Adrenal gland (tissue), 12 donors: ENCODE measurements around the gene FCRL4. TPM values are rescaled to one million over a fixed set of nuclear protein-coding genes. Genes with fewer than 3 reads are reported as not detected.
"Not testable (repeated sequence)": the region's sequence is repeated elsewhere in the genome, so short reads cannot be mapped to it uniquely, and the experiment has no call there.

Source experiments
- DNase-seq, 7 donors: peaks; one replicate each; pipeline ENCODE4 v3.0.0-alpha.2; 2019 to 2020
- H3K27ac ChIP-seq, 5 donors: fragments of 200-600 bp; sonication (generic) in 4 of 5; 1 replicate in 3 of 5; 2 replicates in 2 of 5; pipeline versions ENCODE4 v1.5.1 to v1.8.0; 2016 to 2020; ENCODE audit warnings: mild to moderate bottlenecking in 1 of 5
- H3K27me3 ChIP-seq: fragments of 200-600 bp; 2 replicates; pipeline ENCODE4 v1.8.0; 2021
- H3K36me3 ChIP-seq, 2 donors: fragments of 200-600 bp; replicated peaks in 1 of 2; 1 replicate in 1 of 2; 2 replicates in 1 of 2; pipeline versions ENCODE4 v1.5.1 to v1.8.0; 2018 to 2022
- H3K4me1 ChIP-seq, 2 donors: fragments of 200-600 bp; replicated peaks in 1 of 2; 1 replicate in 1 of 2; 2 replicates in 1 of 2; pipeline versions ENCODE4 v1.5.1 to v1.8.0; 2018 to 2021
- H3K4me3 ChIP-seq, 4 donors: fragments of 200-600 bp; sonication (generic) in 3 of 4; one replicate each; pipeline ENCODE4 v1.5.1; 2016 to 2018
- H3K9me3 ChIP-seq, 3 donors: fragments of 200-600 bp; sonication (generic) in 1 of 3; replicated peaks in 1 of 3; 1 replicate in 2 of 3; 2 replicates in 1 of 3; pipeline versions ENCODE4 v1.5.1 to v1.8.0; 2016 to 2021
- POLR2A ChIP-seq, 2 donors: fragments of 450-650 bp; IDR thresholded peaks; one replicate each; pipeline ENCODE4 v1.6.1; 2017; ENCODE audit warnings: antibody characterized with exemption in 2 of 2, mild to moderate bottlenecking in 2 of 2, moderate library complexity in 1 of 2
- WGBS, 4 donors: extraction: QIAGEN DNeasy Blood & Tissue Kit in 2 of 4; methylation state at CpG; one replicate each; pipeline versions ENCODE4 v1.1.5 to v1.1.7; 2013 to 2017; 5-methylcytosine and 5-hydroxymethylcytosine counted together
- intact Hi-C, 2 donors: fragments of 100-400 bp; cut with DNase I; formaldehyde crosslinking; loops; one replicate each; pipeline versions ENCODE4 v1.14.1 to v1.15.0; 2022 to 2023
- polyA plus RNA-seq, 3 donors: library from polyadenylated mRNA; stranded (reverse); fragments of 200-250 nt in 2 of 3; fragments of 350-450 nt in 1 of 3; fragmentation: Illumina TruSeq in 1 of 3; extraction: RNeasy Lipid Tissue Mini Kit (QIAGEN cat#74804) in 1 of 3; gene quantifications; one replicate each; pipeline ENCODE4 v1.2.3, GENCODE V29; 2013 to 2014
- total RNA-seq, 9 donors: library from RNA; depleted of rRNA in 4 of 9; stranded (reverse); fragments of >200 nt in 4 of 9; fragments of 120-200 nt in 1 of 9; fragmentation: NEBNext Ultra II Directional in 1 of 9; extraction: Animal tissue kit (Norgen Biotek cat#: 25700) in 1 of 9; gene quantifications; one replicate each; pipeline versions ENCODE4 v1.1.0 to v1.2.4, GENCODE V29; 2013 to 2023
- TF ChIP-seq, protein P1 (sequence below), 6 experiments: fragments of 450-650 bp in 4 of 6; fragments of 200-600 bp in 2 of 6; sonication (generic) in 1 of 6; IDR thresholded peaks; 1 replicate in 5 of 6; 2 replicates in 1 of 6; pipeline versions ENCODE4 v1.5.1 to v1.8.0; 2016 to 2021; ENCODE audit warnings: antibody characterized with exemption in 6 of 6, mild to moderate bottlenecking in 2 of 6, moderate library complexity in 1 of 6
- donor health status: healthy with polysubstance abuse.
- donor health status: Bipolar disorder and iron deficiency.
- donor health status: DM: yes; HTN: yes; CAD: no.
- donor health status: DM: no; HTN: no; CAD: no.
- donor health status: DM: no; HTN: no; CAD: no.
- donor health status: DM: yes; HTN: yes; CAD: no.

FCRL4 gene
- total and polyA plus RNA-seq, 12 donors = not detected

DNA sequence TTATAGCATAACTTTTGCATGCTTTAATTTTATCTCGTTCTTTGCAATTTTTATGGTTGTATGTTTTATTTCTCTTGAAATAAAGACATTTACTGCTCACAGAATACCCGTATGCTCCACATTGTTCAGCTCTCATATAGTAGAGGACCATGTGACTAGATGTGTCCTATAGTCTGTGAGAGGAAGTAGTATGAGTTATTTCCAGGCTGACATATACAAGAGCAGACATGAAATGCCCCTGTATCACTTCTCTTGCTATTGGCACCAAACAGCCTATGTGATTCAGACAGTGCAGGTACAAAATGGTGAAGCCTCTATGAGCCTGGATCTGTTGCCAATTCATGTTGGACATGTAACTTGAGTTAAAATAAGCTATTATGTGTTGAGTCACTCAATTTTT lies 39.8 kb downstream of the FCRL4 start:
- no peaks in the 10 kb centered on the region for H3K27me3 ChIP-seq
- TF ChIP-seq POLR2A (IDR thresholded peaks at IDR 0.05) = no peak
- TF ChIP-seq, protein P1, sequence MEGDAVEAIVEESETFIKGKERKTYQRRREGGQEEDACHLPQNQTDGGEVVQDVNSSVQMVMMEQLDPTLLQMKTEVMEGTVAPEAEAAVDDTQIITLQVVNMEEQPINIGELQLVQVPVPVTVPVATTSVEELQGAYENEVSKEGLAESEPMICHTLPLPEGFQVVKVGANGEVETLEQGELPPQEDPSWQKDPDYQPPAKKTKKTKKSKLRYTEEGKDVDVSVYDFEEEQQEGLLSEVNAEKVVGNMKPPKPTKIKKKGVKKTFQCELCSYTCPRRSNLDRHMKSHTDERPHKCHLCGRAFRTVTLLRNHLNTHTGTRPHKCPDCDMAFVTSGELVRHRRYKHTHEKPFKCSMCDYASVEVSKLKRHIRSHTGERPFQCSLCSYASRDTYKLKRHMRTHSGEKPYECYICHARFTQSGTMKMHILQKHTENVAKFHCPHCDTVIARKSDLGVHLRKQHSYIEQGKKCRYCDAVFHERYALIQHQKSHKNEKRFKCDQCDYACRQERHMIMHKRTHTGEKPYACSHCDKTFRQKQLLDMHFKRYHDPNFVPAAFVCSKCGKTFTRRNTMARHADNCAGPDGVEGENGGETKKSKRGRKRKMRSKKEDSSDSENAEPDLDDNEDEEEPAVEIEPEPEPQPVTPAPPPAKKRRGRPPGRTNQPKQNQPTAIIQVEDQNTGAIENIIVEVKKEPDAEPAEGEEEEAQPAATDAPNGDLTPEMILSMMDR (IDR thresholded peaks at IDR 0.05) = no peak
- intact Hi-C loops = no loop called here
- H3K4me3 ChIP-seq = no peak overlapping the region
- no peaks in the 10 kb centered on the region for H3K9me3 ChIP-seq
- no peaks in the 10 kb centered on the region for H3K4me1 ChIP-seq
- DNase-seq = no peak
- no peaks in the 10 kb centered on the region for H3K36me3 ChIP-seq
- no peak overlapping the region for H3K27ac ChIP-seq
- 50 to 70% (median 66%) methylated on average over 2 of the region's 2 CpGs for WGBS, 4 donors

DNA sequence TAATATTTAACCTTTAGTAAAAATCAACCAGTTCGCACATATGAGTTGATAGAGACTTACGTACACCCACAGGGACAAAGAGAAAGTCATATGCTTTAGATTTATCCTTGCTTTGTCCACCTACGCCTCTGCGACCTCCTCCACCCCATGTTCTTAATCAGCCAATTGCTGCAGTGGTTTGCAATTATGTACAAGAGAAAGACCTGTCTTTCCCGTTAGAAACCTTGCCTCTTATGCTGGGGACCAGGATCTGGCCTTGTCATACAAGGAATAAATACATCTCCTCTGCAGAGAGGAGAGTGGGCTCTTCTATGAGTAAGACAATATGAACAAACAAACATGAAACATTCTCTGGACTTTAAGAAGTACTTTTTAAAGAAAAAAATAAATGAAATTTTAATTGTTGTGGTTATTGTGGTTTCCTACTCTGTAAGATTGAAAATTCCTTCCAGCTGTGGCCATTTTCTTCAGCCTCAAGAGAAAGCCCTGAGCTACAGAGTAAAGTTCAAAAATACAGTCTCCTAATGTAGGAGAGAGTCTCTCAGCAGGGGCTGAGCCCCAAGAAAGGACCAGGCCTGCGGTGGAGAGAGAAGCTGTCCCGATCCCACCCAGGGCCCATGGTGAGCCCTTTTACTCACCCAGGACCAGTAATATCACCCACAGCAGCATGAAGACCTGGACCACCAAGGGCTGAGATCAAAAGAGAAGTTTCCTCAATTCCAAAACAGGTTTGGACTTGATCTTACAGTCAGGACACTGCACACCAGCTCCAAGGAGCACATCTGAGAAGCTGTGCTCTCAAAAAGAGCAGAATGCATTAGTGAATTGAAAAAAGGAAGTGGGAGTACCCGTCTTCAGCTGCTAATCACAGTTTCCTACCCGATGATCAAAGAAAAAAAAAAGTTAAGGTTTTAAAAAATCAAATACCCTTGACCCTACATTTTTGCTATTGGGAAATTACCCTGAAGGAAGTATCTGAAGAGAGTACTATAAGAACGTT lies 45.9 kb downstream of the FCRL4 start, which contains the start of gene FCRL5:
TSS of gene FCRL5 (minus strand) at position 822 of the 1,000 bp plus-strand sequence. CDS start at position 669, 153 bp downstream.
- Histone ChIP-seq H3K27me3 (no peaks in the 10 kb centered on the region), H3K36me3 (no peaks in the 10 kb centered on the region), H3K4me3 (no peak within 1 kb of the TSS), H3K27ac (no peak within 1 kb of the TSS), H3K9me3 (no peaks in the 10 kb centered on the region), H3K4me1 (no peaks in the 10 kb centered on the region)
- no peak for DNase-seq
- 58 to 70% (median 64%) methylated on average over 10 of the region's 10 CpGs for WGBS, 4 donors
- no peak for TF ChIP-seq POLR2A (IDR thresholded peaks at IDR 0.05)
- TF ChIP-seq, protein P1 (IDR thresholded peaks at IDR 0.05) = no peak
- intact Hi-C loops = no loop called here

DNA sequence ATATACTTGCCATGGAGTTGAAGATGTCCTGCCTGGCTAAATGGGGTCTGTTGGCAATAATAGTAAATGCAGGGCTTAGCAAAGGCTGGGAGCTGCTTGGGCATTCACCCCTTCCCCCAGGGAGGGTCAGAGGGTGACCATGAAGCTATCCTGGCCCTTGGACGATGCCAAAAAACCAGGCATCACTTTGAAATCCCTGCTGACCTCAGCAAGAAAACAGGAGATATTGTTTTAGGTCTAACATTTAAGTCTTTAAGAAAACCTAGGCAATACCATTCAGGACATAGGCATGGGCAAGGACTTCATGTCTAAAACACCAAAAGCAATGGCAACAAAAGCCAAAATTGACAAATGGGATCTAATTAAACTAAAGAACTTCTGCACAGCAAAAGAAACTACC lies 49.8 kb downstream of the FCRL4 start:
- H3K4me3 ChIP-seq, intact Hi-C loops, H3K36me3 ChIP-seq, H3K27me3 ChIP-seq, H3K27ac ChIP-seq, H3K9me3 ChIP-seq, DNase-seq, H3K4me1 ChIP-seq: not testable (repeated sequence)
- 57 to 67% (median 64%) methylated on average over 1 of the region's 1 CpG for WGBS, 4 donors

DNA sequence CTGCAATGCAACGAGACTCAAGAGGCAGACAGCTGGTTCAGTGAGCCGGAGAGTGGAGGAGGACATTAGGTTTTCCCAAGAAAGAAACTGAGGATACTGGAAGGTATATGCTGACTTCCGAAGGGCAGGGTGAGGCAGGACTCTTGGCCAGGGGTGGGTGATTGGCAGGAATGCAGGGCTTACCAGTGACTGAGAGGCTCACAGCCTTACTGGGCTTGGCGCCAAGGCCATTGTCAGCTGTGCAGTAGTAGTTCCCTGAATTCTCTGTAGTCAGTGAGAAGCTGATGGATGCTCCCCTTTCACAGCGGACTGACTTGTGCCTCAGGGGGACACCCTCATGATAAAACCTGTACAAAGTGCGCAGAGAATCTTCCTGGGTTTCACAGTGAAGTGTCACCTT lies 55.2 kb downstream of the FCRL4 start:
- WGBS, 4 donors = 61 to 78% (median 63%) methylated on average over 6 of the region's 6 CpGs
- intact Hi-C loops = no loop called here
- TF ChIP-seq, protein P1 (IDR thresholded peaks at IDR 0.05) = no peak
- no peak for TF ChIP-seq POLR2A (IDR thresholded peaks at IDR 0.05)
- no peak overlapping the region for H3K27ac ChIP-seq
- H3K4me3 ChIP-seq = no peak overlapping the region
- H3K4me1 ChIP-seq = no peaks in the 10 kb centered on the region
- peaks cover 3% of the 10 kb centered on the region for H3K27me3 ChIP-seq
- H3K36me3 ChIP-seq = no peaks in the 10 kb centered on the region
- DNase-seq = peak in 2 of 7 donors; percentile 23 to 24
- H3K9me3 ChIP-seq = no peaks in the 10 kb centered on the region
